ENCODE measurements around the gene ALG2.

Gene ALG2

GRCh38 chr9:99190597-99191283 is 31.0 kb downstream of the ALG2 start:
- DNase-seq, result no peak

GRCh38 chr9:99189887-99190596 is 31.7 kb downstream of the ALG2 start:
- no peak for DNase-seq

GRCh38 chr9:99189186-99189585 is 32.6 kb downstream of the ALG2 start:
- DNase-seq, result no peak

- DNase-seq, result no peak
Observed at GRCh38 chr9:99187311-99187710, 34.4 kb downstream of the ALG2 start.

DNA sequence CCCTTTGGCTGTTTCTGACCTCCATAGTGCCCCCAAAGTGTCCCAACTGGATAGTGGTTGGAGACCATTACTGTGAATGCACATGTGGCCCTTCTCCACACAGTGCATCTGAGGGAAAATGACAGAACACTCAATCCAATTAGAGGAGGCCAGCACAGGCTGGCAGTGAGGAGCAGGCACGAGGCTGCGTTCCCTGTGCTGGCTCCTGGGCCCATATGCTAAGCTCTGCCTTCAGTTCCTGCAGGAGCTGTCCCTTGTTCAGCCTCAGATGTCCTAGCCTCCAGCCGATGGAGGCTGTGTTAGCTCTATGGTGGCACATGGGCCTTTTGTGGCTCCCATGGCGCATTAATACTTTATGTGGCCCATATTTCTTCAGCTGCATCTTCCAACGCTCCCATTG is 35.8 kb downstream of the ALG2 start:
- DNase-seq, result no peak

- no peak for DNase-seq
Observed at GRCh38 chr9:99185348-99185632, 36.5 kb downstream of the ALG2 start.

DNA sequence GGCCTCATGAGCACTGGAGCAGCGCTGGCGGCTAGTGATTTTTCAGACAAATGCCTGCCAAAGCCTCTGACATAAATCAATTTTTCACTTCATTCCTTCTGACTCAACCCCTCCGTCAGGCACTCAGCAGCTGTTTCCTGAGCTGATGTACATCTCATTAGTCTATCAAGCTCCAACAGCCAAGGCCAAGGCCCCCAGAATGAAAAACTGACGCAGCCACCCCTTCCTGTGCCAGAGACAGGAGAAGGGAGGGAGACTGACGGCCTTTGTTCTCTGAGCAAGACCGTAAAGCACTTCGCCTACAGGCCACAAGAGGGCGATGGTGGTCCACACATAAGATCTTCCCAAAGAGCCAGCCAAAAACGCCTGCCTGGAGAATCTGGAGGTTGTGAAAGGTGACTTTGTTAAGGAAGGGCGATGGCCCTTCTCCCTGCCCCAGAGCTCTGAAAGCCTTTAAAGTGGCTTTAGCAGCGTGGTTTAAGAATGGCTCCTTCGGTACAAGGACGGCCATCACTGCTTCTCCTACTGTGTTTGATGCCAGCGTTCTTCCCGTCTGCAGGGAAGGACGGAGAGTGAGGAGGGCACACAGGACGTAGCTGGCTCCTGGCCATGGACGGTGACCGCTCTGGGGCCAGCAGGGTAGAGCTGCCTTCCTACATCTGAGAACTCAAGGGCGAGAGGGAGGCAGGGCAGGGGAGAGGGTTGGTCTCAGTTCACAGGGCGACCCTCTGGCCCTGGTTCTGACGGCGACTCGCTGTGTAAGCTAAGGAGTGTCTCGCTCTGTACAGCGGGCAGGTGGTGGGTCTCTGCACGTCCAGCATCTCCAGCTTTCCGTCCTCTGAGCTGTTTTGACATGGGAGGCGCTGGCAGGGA is 37.0 kb downstream of the ALG2 start:
- DNase-seq, result peak; percentile 62

DNA sequence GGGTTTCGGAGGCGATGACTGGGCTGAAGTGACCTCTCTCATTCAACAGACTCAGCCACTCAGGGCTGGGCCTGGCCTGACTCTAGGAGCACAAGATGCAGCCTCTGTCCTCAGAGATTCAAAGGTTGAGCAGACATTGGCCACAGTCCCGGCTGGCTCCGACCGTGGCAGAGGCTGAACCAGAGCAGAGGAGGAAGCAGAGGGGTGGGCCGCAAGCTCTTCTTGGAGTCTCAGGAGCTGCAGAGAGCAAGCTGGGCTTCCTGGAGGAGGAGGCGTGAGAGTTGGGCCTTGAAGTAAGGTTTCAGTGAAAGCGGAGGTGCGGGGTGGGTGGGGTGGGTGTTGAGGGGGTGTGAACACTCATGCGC is 37.6 kb downstream of the ALG2 start:
- no peak for DNase-seq

GRCh38 chr9:99183616-99184015 is 38.1 kb downstream of the ALG2 start:
- no peak for DNase-seq

DNA sequence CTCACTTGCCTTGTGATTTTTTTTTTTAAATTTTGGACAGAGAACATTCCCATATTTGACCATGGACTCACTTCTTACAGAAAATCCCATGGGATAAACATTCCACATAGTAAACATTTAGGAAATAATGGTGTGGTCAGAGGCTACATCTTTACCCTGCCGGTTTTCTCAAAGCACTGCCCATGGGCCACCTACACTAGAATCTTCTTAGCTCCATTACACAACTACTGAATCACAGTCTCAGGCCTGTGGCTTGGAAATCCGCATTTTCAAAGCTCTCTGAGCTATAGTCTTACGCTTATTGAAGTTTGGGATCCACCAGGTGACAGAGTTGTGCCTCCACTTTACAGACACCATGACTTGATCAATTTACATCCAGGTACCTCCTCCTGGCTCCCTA is 39.4 kb downstream of the ALG2 start:
- DNase-seq, result no peak

GRCh38 chr9:99181621-99182020 is 40.1 kb downstream of the ALG2 start:
- no peak for DNase-seq

- no peak for DNase-seq
Observed at GRCh38 chr9:99181206-99181605, 40.5 kb downstream of the ALG2 start.

DNA sequence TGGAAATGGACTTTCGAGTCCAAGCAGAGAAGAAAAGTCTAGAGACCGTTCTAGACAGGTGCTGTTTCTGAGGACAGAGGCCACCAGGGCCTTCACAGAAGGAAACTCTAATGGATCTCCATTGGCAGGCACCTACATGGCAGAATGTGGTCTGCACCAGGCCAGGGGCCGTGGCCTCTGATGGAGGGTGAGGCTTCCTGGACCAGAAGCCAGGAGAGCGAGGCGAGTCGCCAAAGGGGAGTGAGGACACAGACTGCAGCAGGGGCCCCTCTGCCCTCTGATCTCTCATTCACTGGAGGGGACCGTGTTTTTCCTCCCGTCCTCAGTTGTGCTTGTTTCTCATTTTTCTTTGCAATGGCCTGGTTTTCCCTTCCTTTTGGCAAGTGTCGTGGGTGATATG is 41.1 kb downstream of the ALG2 start:
- DNase-seq, result no peak

GRCh38 chr9:99180199-99180598 is 41.5 kb downstream of the ALG2 start:
- no peak for DNase-seq

- DNase-seq, result no peak
Observed at GRCh38 chr9:99178912-99179872, 42.5 kb downstream of the ALG2 start.

GRCh38 chr9:99177576-99178366 is 44.0 kb downstream of the ALG2 start:
- DNase-seq, result no peak

DNA sequence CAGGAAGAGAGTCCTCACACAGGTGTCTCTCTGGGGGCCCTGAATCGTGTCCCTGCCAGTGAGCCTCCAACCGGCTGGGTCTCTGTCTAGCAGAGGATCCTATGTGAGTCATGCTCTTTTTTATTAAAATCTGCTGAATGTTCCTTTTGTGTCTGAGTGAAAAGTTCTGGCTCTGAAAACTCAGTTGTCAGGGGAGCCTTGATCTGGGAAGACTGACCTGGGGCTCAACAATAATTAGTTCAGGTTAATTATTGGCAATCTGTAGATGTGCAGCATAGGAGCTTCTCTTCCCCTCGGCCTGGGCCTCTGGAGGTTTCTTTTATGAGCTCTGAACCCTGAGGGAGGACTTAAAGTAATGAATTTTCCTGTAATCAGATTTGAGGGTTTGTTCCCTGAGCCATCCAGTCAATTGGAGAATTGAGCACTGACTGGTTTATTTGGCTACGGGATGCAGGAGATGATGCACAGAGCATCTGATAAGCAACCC is 45.2 kb downstream of the ALG2 start:
- DNase-seq, result no peak

DNA sequence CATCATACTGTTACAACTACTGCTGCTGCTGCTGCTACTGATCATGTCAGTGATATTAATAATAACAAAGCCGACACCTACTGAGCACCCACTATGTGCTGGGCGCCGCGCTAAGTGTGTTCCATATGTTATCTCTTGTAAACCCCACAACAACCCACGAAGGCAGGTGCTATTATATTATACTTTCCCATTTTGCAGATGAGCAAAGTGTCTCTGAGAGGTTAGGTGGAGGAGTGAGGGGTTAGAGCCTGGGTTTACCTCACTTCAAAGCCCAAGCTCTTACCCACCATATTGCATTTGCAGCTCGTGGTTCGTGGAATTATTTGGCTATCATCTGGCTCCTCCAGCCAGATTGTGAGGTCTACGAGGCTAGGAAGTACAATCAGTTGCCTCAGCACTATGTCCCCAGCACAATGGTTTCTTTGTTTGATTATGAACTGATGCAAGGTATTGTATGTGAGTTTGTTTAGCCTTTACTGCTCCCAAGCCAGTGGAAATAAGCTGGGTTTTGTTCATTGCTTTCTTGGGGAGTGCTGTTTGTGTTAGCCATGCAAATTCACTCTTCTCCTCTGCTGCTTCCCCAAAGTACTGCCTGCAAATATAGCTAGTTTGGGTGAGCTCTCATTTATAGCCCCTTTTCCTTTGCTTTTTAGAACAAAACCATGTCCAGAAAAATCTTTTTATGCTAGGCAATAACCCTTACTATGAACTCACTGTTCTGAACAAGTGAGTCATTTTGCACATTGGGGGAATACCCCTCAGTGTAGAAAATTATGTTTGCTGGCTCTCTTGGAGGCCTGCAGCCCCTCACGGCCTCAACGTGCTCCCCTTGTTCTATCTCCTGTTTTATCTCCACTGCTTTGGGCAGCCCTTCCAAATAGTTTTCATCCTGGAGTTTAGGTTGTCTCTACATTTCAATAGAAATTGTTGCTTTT is 47.9 kb downstream of the ALG2 start:
- DNase-seq, result no peak

GRCh38 chr9:99172124-99173091 is 49.3 kb downstream of the ALG2 start:
- no peak for DNase-seq
